BE2C (cell line): ENCODE results near the gene COBL.

Experiments
- DNase-seq: peaks from one replicate; pipeline ENCODE4 v3.0.0-alpha.2; 2020
- H3K27me3 ChIP-seq: fragments of 250-450 bp; sonication (Bioruptor Pico); 2 replicates; pipeline ENCODE4 v1.5.1; 2020; ENCODE audit warnings: mild to moderate bottlenecking
- H3K36me3 ChIP-seq: fragments of 250-450 bp; sonication (Bioruptor Pico); 2 replicates; pipeline ENCODE4 v1.5.1; 2020; ENCODE audit warnings: mild to moderate bottlenecking
- H3K4me1 ChIP-seq: fragments of 250-450 bp; sonication (Bioruptor Pico); 2 replicates; pipeline ENCODE4 v1.5.1; 2020
- H3K4me3 ChIP-seq: 2 replicates; pipeline ENCODE4 v1.5.1; 2011; ENCODE audit warnings: low read depth, low read length
- H3K9me3 ChIP-seq: fragments of 250-450 bp; sonication (Bioruptor Pico); 2 replicates; pipeline ENCODE4 v1.5.1; 2020
- TF ChIP-seq, protein P1 (sequence below): IDR thresholded peaks from 2 replicates; pipeline ENCODE4 v1.5.1; 2012; ENCODE audit warnings: mild to moderate bottlenecking, low read depth, low read length

The COBL gene

DNA sequence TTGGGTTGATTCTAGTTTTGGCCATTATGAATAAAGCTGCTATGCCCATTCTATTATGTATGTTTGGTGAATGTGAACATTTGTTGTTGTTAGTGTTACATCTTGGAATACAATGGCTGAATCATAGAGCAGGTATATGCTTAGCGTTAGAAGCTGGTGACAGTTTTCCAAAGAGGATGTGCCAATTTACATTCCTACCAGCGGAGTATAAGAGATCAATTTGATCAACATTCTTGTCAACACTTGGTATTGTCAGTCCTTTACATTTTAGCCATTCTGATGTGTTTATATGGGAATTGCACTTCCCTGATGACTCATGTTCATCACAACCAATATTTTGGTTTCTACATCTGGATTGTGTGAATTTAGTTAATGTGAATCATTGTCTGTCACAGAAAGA, 37.8 kb upstream of the COBL start:
- Histone ChIP-seq H3K4me3 (no peak overlapping the region), H3K36me3 (no peaks in the 10 kb centered on the region), H3K27me3 (no peaks in the 10 kb centered on the region), H3K9me3 (no peaks in the 10 kb centered on the region; the same call in 1 of the 2 replicates), H3K4me1 (no peaks in the 10 kb centered on the region)
- no peak for DNase-seq
- TF ChIP-seq, protein P1, sequence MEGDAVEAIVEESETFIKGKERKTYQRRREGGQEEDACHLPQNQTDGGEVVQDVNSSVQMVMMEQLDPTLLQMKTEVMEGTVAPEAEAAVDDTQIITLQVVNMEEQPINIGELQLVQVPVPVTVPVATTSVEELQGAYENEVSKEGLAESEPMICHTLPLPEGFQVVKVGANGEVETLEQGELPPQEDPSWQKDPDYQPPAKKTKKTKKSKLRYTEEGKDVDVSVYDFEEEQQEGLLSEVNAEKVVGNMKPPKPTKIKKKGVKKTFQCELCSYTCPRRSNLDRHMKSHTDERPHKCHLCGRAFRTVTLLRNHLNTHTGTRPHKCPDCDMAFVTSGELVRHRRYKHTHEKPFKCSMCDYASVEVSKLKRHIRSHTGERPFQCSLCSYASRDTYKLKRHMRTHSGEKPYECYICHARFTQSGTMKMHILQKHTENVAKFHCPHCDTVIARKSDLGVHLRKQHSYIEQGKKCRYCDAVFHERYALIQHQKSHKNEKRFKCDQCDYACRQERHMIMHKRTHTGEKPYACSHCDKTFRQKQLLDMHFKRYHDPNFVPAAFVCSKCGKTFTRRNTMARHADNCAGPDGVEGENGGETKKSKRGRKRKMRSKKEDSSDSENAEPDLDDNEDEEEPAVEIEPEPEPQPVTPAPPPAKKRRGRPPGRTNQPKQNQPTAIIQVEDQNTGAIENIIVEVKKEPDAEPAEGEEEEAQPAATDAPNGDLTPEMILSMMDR: no peak

DNA sequence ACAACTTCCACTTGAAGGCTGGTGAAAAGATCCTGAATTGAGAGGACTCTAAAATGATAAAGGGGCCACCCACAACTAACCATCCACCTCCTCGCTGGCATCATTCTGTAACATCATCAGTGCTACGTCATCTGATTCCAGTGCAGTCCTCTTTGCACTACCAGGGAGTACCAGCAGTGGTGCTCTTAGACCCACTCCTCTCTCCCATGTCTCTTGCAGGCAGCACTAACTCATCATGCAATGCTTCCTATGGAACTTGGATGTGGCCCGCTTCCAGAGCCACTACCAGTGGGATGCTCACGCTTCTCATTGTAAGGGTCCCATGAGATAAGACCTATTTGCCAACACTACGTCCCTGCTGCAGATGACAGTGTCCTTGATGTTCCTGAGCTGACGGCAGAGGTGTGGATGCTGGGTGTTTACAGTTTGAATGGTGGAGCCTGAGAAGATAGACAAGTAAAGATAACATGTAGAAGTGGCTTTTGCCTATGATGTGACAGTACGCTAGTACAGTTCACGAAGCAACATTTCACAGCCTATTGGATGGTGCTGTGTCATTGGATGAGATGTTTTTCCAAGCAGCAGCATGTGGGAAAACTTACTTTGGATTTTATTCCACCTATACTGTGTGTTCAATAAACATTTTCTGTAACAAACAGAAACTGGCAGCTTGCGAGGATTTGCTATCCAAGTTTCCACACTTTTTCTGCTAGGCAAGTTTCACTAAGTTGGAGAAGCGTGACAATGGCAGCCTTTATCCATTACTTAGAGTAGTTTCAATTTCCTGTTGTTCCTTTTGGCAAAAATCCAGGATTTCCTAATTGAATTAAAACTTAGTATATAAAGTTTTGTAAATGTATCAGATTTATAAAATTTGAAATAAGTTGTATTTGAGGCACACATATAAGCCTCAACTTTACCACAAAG, 35.8 kb upstream of the COBL start:
- DNase-seq: no peak
- no peak overlapping the region for H3K4me3 ChIP-seq
- H3K4me1 ChIP-seq: no peaks in the 10 kb centered on the region
- no peaks in the 10 kb centered on the region; the same call in 1 of the 2 replicates for H3K9me3 ChIP-seq
- TF ChIP-seq, protein P1: peak; percentile 18; the same call in 1 of the 2 replicates
- H3K36me3 ChIP-seq: no peaks in the 10 kb centered on the region
- H3K27me3 ChIP-seq: no peaks in the 10 kb centered on the region

DNA sequence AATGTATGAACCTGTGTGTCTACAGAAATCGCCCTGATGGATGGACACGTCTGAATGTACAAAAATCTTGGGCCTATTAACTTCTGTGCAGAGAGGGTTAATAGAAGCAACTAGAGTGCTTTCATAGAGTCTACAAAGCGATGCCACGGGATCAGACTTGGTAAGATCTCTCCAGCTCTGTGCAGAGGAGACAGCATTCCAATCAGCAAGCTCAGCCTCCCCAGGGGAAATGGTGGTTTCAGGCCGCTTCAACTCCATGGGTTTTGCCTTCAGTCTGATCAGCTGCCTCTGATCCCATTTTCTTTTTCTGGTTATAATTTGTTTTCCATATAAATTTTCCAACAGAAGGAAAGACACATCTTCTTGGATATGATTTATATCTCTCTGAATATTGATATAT, 35.1 kb upstream of the COBL start:
- Histone ChIP-seq H3K36me3 (no peaks in the 10 kb centered on the region), H3K4me1 (no peaks in the 10 kb centered on the region), H3K27me3 (no peaks in the 10 kb centered on the region), H3K4me3 (no peak overlapping the region), H3K9me3 (no peaks in the 10 kb centered on the region; the same call in 1 of the 2 replicates)
- no peak for DNase-seq
- TF ChIP-seq, protein P1: no peak

DNA sequence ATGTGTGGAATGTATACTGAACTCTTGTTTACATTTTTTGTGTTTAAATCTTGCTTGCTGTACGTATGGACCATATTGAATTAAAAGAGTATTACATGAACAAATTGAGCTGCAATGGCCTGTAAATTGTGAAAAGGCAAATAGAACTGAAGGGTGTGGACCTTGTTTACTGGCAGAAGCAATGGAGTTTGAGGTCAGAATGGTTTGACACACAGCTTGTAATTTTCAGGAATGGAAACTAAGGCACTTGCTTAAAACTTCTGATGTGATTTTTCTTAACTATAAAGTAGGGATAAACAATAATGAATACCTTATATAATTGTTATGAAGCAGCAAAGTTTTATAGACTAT, 33.9 kb upstream of the COBL start:
- no peaks in the 10 kb centered on the region; the same call in 1 of the 2 replicates for H3K9me3 ChIP-seq
- H3K4me3 ChIP-seq: no peak overlapping the region
- H3K4me1 ChIP-seq: no peaks in the 10 kb centered on the region
- H3K27me3 ChIP-seq: peaks cover 5% of the 10 kb centered on the region
- no peaks in the 10 kb centered on the region for H3K36me3 ChIP-seq
- TF ChIP-seq, protein P1: no peak
- no peak for DNase-seq

DNA sequence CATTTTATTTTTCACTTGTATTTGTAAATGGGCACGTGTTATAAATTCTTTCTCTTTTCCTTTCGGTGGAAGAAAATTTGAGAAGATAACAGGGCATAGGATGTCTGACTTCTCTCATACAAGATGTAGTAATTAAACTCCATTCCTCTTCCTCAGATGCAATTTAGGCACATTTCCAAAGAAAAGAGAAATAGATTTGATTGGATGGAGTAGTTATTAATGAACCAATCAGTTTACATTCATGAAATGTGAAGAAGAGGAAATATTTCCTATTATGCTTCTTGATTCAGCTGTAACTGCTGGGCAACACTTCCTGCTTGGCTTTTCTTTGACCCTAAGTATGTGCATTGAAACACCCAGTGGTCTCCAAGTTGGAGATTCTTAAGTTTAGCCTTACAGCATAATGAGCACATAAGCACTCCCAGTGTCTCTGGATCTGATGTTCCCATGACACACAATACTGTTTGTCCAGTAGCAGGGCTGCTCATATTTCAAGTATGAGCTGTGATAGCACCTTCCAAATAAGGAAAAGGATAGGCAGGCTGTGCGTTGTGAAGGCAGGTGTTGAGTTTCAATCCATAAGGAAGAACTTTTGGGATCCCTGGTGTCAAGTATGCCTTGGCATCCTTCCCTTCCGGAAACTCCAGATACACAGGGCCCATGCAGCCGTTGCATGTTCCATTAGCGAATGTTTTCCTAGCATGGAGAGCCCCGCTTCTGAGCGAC, 33.4 kb upstream of the COBL start:
- no peaks in the 10 kb centered on the region for H3K36me3 ChIP-seq
- no peaks in the 10 kb centered on the region for H3K4me1 ChIP-seq
- TF ChIP-seq, protein P1: no peak
- peaks cover 7% of the 10 kb centered on the region for H3K27me3 ChIP-seq
- no peak for DNase-seq
- H3K9me3 ChIP-seq: no peaks in the 10 kb centered on the region; the same call in 1 of the 2 replicates
- H3K4me3 ChIP-seq: no peak overlapping the region
